BE2C (cell line): ENCODE results near the gene AGAP1.

Experiments used
- DNase-seq: peaks from one replicate; pipeline ENCODE4 v3.0.0-alpha.2; 2020
- H3K27me3 ChIP-seq: fragments of 250-450 bp; sonication (Bioruptor Pico); 2 replicates; pipeline ENCODE4 v1.5.1; 2020; ENCODE audit warnings: mild to moderate bottlenecking
- H3K36me3 ChIP-seq: fragments of 250-450 bp; sonication (Bioruptor Pico); 2 replicates; pipeline ENCODE4 v1.5.1; 2020; ENCODE audit warnings: mild to moderate bottlenecking
- H3K4me1 ChIP-seq: fragments of 250-450 bp; sonication (Bioruptor Pico); 2 replicates; pipeline ENCODE4 v1.5.1; 2020
- H3K4me3 ChIP-seq: 2 replicates; pipeline ENCODE4 v1.5.1; 2011; ENCODE audit warnings: low read depth, low read length
- H3K9me3 ChIP-seq: fragments of 250-450 bp; sonication (Bioruptor Pico); 2 replicates; pipeline ENCODE4 v1.5.1; 2020
- TF ChIP-seq, protein P1 (sequence below): IDR thresholded peaks from 2 replicates; pipeline ENCODE4 v1.5.1; 2012; ENCODE audit warnings: mild to moderate bottlenecking, low read depth, low read length

AGAP1 gene

DNA sequence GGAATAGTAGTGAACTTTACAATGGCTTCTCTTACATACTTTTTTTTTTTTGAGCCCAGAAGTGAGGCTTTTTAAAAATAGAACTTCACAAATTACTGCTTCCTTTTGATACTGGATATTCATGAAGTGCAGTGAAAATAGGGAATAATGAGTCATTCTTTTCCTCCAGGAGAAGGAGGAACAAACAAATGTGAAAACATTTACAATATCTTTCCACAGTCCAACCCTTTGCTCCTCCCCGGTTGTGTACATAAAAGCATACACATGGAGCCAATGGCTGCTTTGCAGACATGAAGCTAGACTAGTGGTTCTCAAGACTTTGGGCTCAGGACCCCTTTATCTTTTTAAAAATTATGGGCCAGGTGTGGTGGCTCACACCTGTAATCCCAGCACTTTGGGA, 407.4 kb downstream of the AGAP1 start:
- no peaks in the 10 kb centered on the region for H3K9me3 ChIP-seq
- no peaks in the 10 kb centered on the region for H3K27me3 ChIP-seq
- TF ChIP-seq, protein P1, sequence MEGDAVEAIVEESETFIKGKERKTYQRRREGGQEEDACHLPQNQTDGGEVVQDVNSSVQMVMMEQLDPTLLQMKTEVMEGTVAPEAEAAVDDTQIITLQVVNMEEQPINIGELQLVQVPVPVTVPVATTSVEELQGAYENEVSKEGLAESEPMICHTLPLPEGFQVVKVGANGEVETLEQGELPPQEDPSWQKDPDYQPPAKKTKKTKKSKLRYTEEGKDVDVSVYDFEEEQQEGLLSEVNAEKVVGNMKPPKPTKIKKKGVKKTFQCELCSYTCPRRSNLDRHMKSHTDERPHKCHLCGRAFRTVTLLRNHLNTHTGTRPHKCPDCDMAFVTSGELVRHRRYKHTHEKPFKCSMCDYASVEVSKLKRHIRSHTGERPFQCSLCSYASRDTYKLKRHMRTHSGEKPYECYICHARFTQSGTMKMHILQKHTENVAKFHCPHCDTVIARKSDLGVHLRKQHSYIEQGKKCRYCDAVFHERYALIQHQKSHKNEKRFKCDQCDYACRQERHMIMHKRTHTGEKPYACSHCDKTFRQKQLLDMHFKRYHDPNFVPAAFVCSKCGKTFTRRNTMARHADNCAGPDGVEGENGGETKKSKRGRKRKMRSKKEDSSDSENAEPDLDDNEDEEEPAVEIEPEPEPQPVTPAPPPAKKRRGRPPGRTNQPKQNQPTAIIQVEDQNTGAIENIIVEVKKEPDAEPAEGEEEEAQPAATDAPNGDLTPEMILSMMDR = no peak
- no peaks in the 10 kb centered on the region for H3K4me1 ChIP-seq
- no peak for DNase-seq
- no peak overlapping the region for H3K4me3 ChIP-seq
- no peaks in the 10 kb centered on the region for H3K36me3 ChIP-seq

DNA sequence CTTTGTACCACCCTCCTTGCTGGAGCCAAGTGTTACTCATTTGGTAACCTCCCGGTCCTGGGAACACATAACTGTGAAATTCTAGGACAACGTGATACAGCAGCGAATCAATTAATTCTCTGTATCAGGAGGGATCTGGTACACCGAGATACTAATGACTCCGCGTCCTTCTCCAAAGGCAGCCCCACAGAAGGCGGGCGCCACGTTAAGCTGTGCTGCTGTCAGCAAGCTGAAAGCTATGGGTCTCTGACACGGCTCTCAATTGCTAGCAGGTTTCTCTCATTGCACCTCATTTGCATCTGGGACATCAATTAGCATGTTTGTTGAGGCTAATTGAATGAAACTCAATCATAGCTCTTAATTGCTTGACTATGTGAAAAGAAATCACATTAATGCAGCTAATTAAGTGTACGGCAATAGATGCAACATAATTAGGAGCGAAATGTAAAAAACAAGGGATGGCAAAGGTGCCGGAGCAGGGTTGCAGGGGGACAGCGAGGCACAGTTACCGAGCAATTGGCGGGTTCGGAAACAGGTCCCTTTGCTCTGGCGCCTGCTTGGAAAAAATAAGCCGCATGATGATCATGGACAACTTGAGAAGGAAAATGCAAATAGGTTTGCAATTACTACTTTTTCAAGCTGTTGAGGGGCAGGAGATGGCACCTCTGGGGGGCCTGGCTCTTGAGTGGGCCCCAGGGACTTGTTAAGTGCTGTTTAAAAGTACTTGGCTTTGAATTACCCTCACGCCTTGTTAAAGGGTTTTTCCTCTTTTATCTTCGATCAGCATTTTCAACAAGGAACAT, 410.1 kb downstream of the AGAP1 start:
- H3K9me3 ChIP-seq = no peaks in the 10 kb centered on the region
- no peak for DNase-seq
- no peaks in the 10 kb centered on the region for H3K27me3 ChIP-seq
- no peak overlapping the region for H3K4me3 ChIP-seq
- no peaks in the 10 kb centered on the region for H3K4me1 ChIP-seq
- no peaks in the 10 kb centered on the region for H3K36me3 ChIP-seq
- TF ChIP-seq, protein P1 = no peak

DNA sequence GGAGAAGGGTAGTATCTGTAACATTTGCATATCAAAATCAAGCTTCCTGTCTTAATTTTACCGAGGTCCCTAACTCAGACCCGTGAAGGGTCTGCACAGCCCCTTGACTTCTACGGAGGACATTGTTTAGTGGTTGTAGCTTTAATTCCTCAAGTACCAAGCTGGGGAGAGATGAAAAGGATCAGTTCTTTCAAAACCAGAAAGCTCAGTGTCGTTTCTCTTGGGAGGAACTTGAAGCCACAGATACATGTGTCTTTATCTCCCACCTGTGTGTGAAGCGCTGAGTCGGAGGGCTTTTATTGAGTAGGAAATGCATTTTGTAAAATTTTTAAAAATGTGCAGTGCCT, 410.7 kb downstream of the AGAP1 start:
- Histone ChIP-seq H3K36me3 (peaks cover 3% of the 10 kb centered on the region; the same call in 1 of the 2 replicates), H3K27me3 (no peaks in the 10 kb centered on the region), H3K4me1 (no peaks in the 10 kb centered on the region), H3K9me3 (no peaks in the 10 kb centered on the region), H3K4me3 (no peak overlapping the region)
- TF ChIP-seq, protein P1 = no peak
- DNase-seq = no peak

DNA sequence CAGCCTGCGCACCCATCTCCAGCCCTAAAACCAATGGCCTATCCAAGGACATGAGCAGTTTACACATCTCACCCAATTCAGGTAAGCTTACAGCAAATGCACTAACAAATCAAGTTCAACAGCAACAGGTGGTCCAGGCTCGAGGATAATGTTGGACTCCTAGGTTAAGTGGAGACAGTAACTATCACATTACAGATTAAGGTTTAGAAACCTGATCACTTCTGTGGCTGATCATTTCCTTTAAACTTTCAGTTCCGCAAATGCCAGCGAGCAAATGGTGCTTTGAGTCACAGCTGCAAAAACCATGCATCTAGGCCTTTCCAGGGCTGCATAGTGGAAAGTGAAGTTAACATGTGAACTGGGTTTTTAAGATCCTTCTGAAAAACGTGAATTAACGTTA, 415.0 kb downstream of the AGAP1 start:
- H3K4me3 ChIP-seq = no peak overlapping the region
- no peaks in the 10 kb centered on the region for H3K4me1 ChIP-seq
- TF ChIP-seq, protein P1 = no peak
- no peaks in the 10 kb centered on the region for H3K9me3 ChIP-seq
- no peaks in the 10 kb centered on the region for H3K27me3 ChIP-seq
- DNase-seq = no peak
- H3K36me3 ChIP-seq = peaks cover 3% of the 10 kb centered on the region; the same call in 1 of the 2 replicates

DNA sequence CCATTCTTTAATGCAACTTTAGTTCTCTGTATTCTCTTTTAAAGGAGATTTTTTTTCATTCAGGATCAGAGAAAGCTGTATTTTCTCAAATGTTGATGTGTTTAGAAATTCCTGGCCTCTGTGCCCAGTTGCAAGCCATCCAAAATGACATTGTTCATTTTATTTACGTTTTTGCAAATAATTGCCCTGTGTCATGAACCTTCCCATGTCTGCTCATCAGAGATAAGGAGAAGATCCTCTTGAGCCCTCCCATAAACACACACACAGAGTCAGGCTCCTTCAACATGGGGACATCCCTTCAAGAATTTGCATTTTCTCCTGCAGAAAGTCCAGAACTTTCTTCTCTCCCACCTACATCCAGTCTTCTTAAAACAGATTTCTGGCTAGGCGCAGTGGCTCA, 415.5 kb downstream of the AGAP1 start:
- Histone ChIP-seq H3K9me3 (no peaks in the 10 kb centered on the region), H3K36me3 (peaks cover 3% of the 10 kb centered on the region; the same call in 1 of the 2 replicates), H3K27me3 (no peaks in the 10 kb centered on the region), H3K4me1 (no peaks in the 10 kb centered on the region), H3K4me3 (no peak overlapping the region)
- DNase-seq = no peak
- TF ChIP-seq, protein P1 = no peak

DNA sequence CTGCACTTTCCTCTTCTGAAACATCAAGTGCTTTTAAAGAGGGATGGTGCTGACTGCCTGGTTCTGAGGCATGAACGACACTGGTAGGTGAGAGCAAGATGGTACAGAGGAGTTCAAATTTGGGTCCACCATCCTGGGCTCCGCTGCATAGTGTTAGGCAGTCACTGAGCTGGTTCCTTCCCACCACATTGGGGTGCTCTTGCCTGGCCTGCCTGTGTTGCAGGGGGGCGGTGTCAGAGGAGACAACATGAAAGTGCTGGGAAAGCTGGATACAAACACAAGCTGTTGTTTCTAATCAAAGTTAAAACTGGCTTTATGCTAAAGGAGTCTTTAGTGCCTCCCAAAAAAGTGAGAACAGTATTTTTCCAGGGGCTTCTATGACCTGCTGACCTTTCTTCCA, 416.2 kb downstream of the AGAP1 start:
- H3K36me3 ChIP-seq = peaks cover 3% of the 10 kb centered on the region; the same call in 1 of the 2 replicates
- no peaks in the 10 kb centered on the region for H3K27me3 ChIP-seq
- no peaks in the 10 kb centered on the region for H3K9me3 ChIP-seq
- no peak overlapping the region for H3K4me3 ChIP-seq
- no peaks in the 10 kb centered on the region for H3K4me1 ChIP-seq
- TF ChIP-seq, protein P1 = no peak
- no peak for DNase-seq
